Activated CD4-positive, alpha-beta T cell treated with anti-CD3 and anti-CD28 coated beads for 36 hours (primary cell): ENCODE results near the gene B4GALT4. TPM values are rescaled to one million over a fixed set of nuclear protein-coding genes. Genes with fewer than 3 reads are reported as not detected.

Source experiments
- ATAC-seq: fragments of 200-7000 bp; cut with Tn5 transposase; one replicate; pipeline ENCODE4 v1.10.0; 2021; ENCODE audit warnings: mild to moderate bottlenecking, moderate library complexity
- CTCF ChIA-PET: fragments of 350-600 bp; sonication (Branson Sonifier 250); formaldehyde crosslinking; loops from one replicate; lab custom pipeline; 2021; ENCODE audit warnings: antibody characterized with exemption; lab: Charles Lee
- POLR2A ChIA-PET: fragments of 350-600 bp; sonication (Branson Sonifier 250); formaldehyde crosslinking; loops from one replicate; lab custom pipeline; 2021; ENCODE audit warnings: antibody characterized with exemption, inconsistent platforms; lab: Charles Lee
- DNase-seq: peaks from one replicate; pipeline ENCODE4 v3.0.0-alpha.2; 2020
- H3K27ac Mint-ChIP-seq: one replicate; pipeline ENCODE4 v1.8.0; 2021; ENCODE audit warnings: mixed read lengths
- H3K27me3 Mint-ChIP-seq: one replicate; pipeline ENCODE4 v1.8.0; 2021; ENCODE audit warnings: mixed read lengths
- H3K36me3 Mint-ChIP-seq: one replicate; pipeline ENCODE4 v1.8.0; 2021; ENCODE audit warnings: low read depth, mixed read lengths
- H3K4me1 Mint-ChIP-seq: one replicate; pipeline ENCODE4 v1.8.0; 2021; ENCODE audit warnings: mixed read lengths
- H3K4me3 Mint-ChIP-seq: one replicate; pipeline ENCODE4 v1.8.0; 2021; ENCODE audit warnings: mild to moderate bottlenecking, moderate library complexity, mixed read lengths
- H3K9me3 Mint-ChIP-seq: one replicate; pipeline ENCODE4 v1.8.0; 2021; ENCODE audit warnings: low read depth, mixed read lengths
- intact Hi-C, 2 experiments: fragments of 100-400 bp; cut with DNase I in 1 of 2; cut with micrococcal nuclease in 1 of 2; formaldehyde crosslinking; loops; one replicate each; pipeline versions ENCODE4 v1.14.2 to v1.15.1; 2022 to 2024; cut with DNase I, micrococcal nuclease
- total RNA-seq, 2 experiments: library from RNA; stranded (reverse); gene quantifications; one replicate each; pipeline ENCODE4 v1.2.3, GENCODE V29; 2021

B4GALT4 gene
- total RNA-seq, 2 experiments from 2014 or later = 16.6 to 16.7 TPM

DNA sequence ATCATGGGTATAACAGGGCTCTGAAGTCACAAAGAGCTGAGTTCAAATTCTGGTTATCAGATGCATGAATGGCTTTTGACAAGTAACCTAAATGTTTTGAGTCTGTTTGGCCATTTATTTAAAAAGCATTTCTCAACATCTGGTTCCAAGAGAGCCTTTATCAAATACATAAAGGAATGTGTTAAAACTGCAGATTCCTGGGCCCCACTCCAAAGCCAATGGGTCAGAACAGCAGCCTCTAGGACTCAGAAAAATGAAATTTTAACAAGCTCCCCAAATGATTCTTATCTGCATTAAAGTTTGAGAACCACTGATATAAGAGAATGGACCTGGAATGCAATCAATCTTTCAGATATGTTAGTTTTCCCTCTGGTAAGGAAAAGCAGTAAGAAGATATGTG lies 3.4 kb downstream of the B4GALT4 start:
- Mint-ChIP-seq H3K4me1 (peaks cover 67% of the 10 kb centered on the region), H3K9me3 (no peaks in the 10 kb centered on the region), H3K27ac (peak overlapping the region; percentile 37), H3K4me3 (no peak overlapping the region), H3K36me3 (peaks cover 38% of the 10 kb centered on the region), H3K27me3 (no peaks in the 10 kb centered on the region)
- ATAC-seq (no peak), DNase-seq (no peak)
- ChIA-PET CTCF (interaction anchor here (0.7 to 1.2 kb wide), 6 partner anchors 10 to 115 kb away, joined by 3 to 4 read pairs (median 3); no protein-coding TSS in a partner anchor), POLR2A (no interaction called here)
- intact Hi-C loops = loop anchor here in 1 of 2 experiments (10.0 kb wide), 1 partner anchor 202 kb away; the partner anchor contains the start of gene IGSF11

DNA sequence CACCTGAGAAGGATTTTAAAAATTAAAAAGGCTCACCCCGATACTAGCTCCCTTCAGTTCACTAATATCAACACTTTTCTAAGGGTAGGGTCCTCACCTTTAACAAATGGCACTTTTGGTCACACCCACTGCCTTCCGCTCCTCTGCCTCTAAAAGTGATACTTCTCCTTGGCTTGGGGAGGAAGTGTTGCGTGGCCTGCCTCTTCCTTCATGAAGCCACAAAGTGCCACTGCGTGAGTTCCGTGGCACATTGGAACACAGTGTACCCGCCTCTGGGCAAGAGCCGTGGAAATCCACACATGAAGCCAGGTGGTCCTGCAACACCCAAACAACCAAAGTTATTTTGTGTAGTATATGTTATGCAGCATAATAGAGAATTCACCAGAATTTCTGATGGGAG lies 3.9 kb downstream of the B4GALT4 start:
- intact Hi-C loops = loop anchor here in 1 of 2 experiments (10.0 kb wide), 1 partner anchor 202 kb away; the partner anchor contains the start of gene IGSF11
- Mint-ChIP-seq H3K4me1 (peaks cover 71% of the 10 kb centered on the region), H3K9me3 (no peaks in the 10 kb centered on the region), H3K27ac (peak overlapping the region; percentile 43), H3K4me3 (no peak overlapping the region), H3K36me3 (peaks cover 41% of the 10 kb centered on the region), H3K27me3 (no peaks in the 10 kb centered on the region)
- ATAC-seq (no peak), DNase-seq (no peak)
- POLR2A ChIA-PET = interaction anchor here (0.7 kb wide), 1 partner anchor 115 kb away, joined by 3 read pairs; no protein-coding TSS in a partner anchor
- CTCF ChIA-PET = interaction anchor here (0.7 to 1.2 kb wide), 5 partner anchors 9 to 116 kb away, joined by 3 to 4 read pairs (median 3); no protein-coding TSS in a partner anchor

DNA sequence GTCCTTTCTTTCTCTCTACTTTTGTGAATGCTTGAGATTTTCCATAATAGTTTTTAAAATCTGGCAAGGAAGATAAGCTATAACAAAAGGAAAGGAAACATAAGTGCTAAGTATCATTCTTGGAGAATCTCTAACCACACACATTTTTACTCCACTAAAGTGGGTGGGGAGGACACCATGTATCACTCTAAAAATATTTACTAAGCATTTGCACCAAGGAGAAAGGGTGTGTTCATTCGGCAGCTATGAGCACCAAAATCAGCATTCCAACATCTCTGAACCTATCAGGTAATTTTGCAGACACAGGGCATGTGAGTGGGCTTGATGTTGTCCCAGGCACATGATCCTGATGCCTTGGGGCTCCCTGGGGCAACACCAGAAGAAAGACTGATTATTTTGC lies 5.5 kb downstream of the B4GALT4 start:
- H3K36me3 Mint-ChIP-seq = peaks cover 52% of the 10 kb centered on the region

DNA sequence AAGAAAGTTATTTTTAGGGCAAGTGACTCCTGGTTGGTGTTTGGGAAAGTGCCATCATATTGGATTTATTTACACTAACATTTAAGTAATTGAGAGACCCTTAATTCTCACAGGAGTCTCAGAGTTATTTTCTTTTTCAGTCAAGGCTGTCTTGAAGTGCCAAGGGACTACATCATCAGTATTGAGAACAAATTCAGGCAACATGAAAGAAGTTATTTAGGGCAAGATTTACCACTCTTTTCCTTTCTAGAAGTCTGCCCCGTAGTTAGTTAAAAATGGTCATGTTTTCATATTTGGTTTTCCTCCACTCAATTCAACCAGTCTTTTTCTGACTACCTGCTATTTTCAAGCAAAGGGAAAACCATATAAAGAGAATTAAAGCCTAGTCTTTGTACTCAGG lies 6.1 kb downstream of the B4GALT4 start:
- ATAC-seq (peak; percentile 15), DNase-seq (no peak)
- Mint-ChIP-seq H3K36me3 (peaks cover 54% of the 10 kb centered on the region), H3K4me3 (no peak overlapping the region), H3K27ac (peak overlapping the region; percentile 70), H3K27me3 (no peaks in the 10 kb centered on the region), H3K9me3 (no peaks in the 10 kb centered on the region), H3K4me1 (peaks cover 77% of the 10 kb centered on the region)
- intact Hi-C loops = loop anchor here in 1 of 2 experiments (10.0 kb wide), 1 partner anchor 200 kb away; the partner anchor contains the start of gene IGSF11
- ChIA-PET CTCF (no interaction called here), POLR2A (no interaction called here)

More for the DNA sequence above, 5.5 kb downstream of the B4GALT4 start:
- ATAC-seq (no peak), DNase-seq (no peak)
- H3K27ac Mint-ChIP-seq = peak overlapping the region; percentile 70
- ChIA-PET CTCF (no interaction called here), POLR2A (no interaction called here)
- no peaks in the 10 kb centered on the region for H3K27me3 Mint-ChIP-seq
- no peak overlapping the region for H3K4me3 Mint-ChIP-seq
- H3K9me3 Mint-ChIP-seq = no peaks in the 10 kb centered on the region
- H3K4me1 Mint-ChIP-seq = peaks cover 80% of the 10 kb centered on the region
- intact Hi-C loops = loop anchor here in 1 of 2 experiments (10.0 kb wide), 1 partner anchor 200 kb away; the partner anchor contains the start of gene IGSF11

DNA sequence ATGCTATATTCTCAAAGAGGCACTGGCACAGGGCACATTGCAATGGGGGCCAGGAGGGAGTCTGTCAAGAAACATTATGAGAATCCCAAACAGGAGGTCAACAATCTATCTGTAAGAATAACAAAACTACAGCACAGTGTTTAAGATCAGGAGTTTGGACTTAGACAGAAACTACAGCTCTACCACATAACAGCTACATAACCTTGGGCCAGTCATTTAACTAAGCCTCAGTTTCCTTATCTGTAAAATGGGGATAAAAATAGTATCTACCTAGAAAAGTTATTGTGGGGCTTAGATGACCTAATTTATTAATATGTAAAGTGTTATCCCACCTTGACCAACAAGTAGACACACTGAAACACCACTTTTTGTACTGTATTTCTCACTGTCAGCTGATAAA lies 9.9 kb downstream of the B4GALT4 start:
- ATAC-seq = no peak
- CTCF ChIA-PET = interaction anchor here (1.0 to 3.5 kb wide), 2 partner anchors 10 to 349 kb away, joined by 3 to 18 read pairs; partner anchors contain the start of gene B4GALT4
- Mint-ChIP-seq H3K27me3 (no peaks in the 10 kb centered on the region), H3K27ac (no peak overlapping the region), H3K4me1 (peaks cover 69% of the 10 kb centered on the region), H3K9me3 (no peaks in the 10 kb centered on the region), H3K36me3 (peaks cover 69% of the 10 kb centered on the region), H3K4me3 (no peak overlapping the region)
- intact Hi-C loops = loop anchor here in 1 of 2 experiments (10.0 kb wide), 1 partner anchor 196 kb away; the partner anchor contains the start of gene IGSF11
- no peak for DNase-seq
- POLR2A ChIA-PET = no interaction called here

DNA sequence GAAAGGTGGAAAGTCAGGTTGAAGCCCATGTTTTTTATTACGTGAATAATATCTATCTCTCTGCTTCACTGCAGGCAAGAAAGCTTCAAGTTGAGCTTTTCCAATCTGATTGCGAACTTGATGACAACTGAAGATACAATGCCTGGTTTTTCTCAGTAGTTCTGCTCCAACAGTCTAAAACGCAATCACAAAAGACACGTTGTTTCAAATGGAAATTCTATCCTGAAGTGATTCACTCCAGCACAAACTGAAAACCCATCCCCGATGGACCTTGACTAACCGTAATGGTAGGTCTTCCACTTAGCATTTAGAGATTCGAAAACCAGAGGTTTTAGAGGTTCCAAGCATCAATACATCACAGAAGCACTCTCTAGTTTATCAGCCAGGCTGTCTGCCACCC lies 10.6 kb downstream of the B4GALT4 start:
- Mint-ChIP-seq H3K36me3 (peaks cover 63% of the 10 kb centered on the region), H3K4me3 (no peak overlapping the region), H3K4me1 (peaks cover 62% of the 10 kb centered on the region), H3K27me3 (no peaks in the 10 kb centered on the region), H3K9me3 (no peaks in the 10 kb centered on the region), H3K27ac (no peak overlapping the region)
- DNase-seq (no peak), ATAC-seq (no peak)
- intact Hi-C loops = loop anchor here in 1 of 2 experiments (10.0 kb wide), 1 partner anchor 195 kb away; the partner anchor contains the start of gene IGSF11
- ChIA-PET CTCF (interaction anchor here (1.0 to 3.5 kb wide), 2 partner anchors 11 to 348 kb away, joined by 3 to 18 read pairs; partner anchors contain the start of gene B4GALT4), POLR2A (no interaction called here)

DNA sequence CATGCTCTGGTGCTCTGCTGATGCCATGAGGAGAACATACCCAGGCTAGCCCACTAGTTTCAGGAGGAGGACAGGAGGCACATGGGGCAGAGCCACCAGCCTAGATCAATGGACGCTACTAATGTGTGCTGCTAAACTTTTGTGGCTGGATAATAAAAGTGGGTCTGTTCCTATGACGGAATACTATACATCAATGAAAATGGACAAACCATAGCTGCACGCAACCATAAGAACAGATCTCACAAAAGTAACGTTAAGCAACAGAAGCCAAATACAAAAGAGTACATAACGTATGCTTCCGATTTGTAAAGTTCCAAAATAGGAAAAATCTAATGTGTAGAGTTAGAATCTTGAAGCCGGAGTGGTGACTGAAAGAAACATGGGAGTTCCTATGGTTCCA lies 11.5 kb downstream of the B4GALT4 start:
- no peak overlapping the region for H3K27ac Mint-ChIP-seq
- intact Hi-C loops = no loop called here

DNA sequence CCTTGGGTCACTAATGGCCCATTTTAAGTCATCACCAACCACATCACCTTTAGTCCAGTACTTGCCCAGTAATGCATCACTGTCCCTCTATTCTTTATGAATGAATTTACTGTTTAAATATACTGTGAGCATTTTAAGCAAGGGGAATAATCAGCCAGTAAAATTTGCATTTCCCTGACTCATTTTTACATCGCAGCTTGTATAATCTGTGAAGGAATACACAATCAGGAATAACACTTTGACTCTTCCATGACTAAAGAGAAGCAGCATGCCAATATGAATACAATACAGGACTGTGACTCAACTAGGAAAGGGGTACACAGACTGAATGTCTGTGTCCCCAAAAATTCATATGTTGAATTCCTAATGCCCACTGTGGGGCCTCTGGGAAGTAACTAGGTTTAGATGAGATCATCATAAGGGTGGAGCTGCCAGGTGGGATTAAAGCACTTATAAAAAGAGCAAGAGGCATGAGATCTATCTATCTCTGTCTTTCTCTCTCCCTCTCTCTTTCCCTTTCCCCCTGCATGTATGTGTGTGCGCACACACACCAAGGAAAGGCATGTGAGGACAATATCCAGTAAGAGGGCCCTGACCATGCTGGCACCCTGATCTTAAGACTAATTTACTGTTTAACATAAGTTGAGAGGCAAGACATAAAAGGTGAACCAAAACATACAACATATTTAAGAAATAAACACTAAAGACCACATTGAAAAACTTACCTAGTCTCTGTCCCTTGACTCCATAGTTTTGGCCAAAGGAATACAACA lies 12.1 kb downstream of the B4GALT4 start:
- Mint-ChIP-seq H3K27me3 (no peaks in the 10 kb centered on the region), H3K4me1 (peaks cover 57% of the 10 kb centered on the region), H3K9me3 (no peaks in the 10 kb centered on the region), H3K27ac (no peak overlapping the region), H3K4me3 (no peak overlapping the region), H3K36me3 (peaks cover 61% of the 10 kb centered on the region)
- ATAC-seq (peak; percentile 67), DNase-seq (no peak)
- ChIA-PET POLR2A (no interaction called here), CTCF (interaction anchor here (0.6 to 3.5 kb wide), 2 partner anchors 12 kb away, joined by 3 to 18 read pairs; partner anchors contain the start of gene B4GALT4)
- intact Hi-C loops = no loop called here

More for the DNA sequence above, 11.5 kb downstream of the B4GALT4 start:
- Mint-ChIP-seq H3K9me3 (no peaks in the 10 kb centered on the region), H3K36me3 (peaks cover 58% of the 10 kb centered on the region), H3K4me3 (no peak overlapping the region), H3K27me3 (no peaks in the 10 kb centered on the region), H3K4me1 (peaks cover 56% of the 10 kb centered on the region)
- ATAC-seq (no peak), DNase-seq (no peak)
- CTCF ChIA-PET = interaction anchor here (3.5 kb wide), 1 partner anchor 11 kb away, joined by 18 read pairs; the partner anchor contains the start of gene B4GALT4
- POLR2A ChIA-PET = no interaction called here

DNA sequence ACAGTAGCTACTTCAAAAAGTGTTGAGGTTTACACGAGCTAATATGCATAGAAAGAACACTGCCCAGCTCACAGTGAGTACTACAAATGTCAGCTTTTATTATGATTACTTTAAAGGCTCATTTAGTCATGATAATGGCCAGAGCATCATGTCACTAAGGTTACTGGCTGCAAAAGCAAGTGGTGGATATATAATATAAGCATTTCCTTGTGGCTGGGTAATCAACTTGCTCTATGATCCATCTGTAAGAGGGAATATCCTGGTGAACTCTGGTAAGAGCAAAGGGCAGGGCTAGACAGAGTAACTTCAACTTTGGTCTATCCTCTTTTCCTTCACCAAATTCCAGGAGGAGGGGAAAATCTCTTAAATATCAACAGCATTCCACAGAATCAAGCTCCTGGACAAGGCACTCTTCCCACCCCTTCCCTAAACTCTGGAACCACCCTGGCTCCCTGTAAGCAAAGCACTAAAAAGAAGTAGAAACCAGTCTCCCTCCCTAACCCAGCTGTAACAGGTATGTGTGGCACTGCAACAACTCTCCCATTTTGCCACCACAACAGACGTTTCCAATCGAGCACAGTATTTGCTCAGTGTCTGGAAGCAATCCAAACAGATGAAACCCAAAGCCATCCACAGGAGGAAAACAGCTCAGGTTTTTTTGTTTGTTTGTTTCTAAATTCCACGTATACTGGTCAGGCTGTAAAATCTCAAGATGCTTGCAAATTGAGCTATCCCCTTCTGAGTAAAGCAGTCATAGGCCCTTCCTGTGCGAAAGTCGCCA lies 13.4 kb downstream of the B4GALT4 start:
- H3K27me3 Mint-ChIP-seq = no peaks in the 10 kb centered on the region
- no peak overlapping the region for H3K27ac Mint-ChIP-seq
- no peak overlapping the region for H3K4me3 Mint-ChIP-seq
- no peak for DNase-seq
- peaks cover 61% of the 10 kb centered on the region for H3K36me3 Mint-ChIP-seq
- intact Hi-C loops = no loop called here
- ChIA-PET POLR2A (no interaction called here), CTCF (interaction anchor here (0.6 kb wide), 1 partner anchor 10 kb away, joined by 3 read pairs; no protein-coding TSS in a partner anchor)
- no peaks in the 10 kb centered on the region for H3K9me3 Mint-ChIP-seq
- no peak for ATAC-seq
- H3K4me1 Mint-ChIP-seq = peaks cover 59% of the 10 kb centered on the region

DNA sequence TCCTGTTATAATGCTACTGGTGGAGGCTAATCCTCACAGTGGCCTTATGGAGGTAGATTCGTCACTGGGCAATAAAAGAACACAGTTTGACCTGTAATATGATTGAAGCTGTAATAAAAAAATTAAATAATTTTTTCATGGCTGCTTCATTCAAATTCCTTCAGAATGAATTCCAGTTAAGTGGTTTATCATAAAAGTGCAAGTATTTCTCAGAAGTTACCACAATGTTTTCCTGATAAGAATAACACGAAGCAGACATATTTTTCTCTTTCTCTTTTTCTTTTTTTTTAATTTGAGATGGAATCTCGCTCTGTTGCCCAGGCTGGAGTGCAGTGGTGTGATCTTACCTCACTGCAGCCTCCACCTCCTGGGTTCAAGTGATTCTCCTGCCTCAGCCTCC lies 15.6 kb downstream of the B4GALT4 start:
- Mint-ChIP-seq H3K27ac (no peak overlapping the region), H3K4me3 (no peak overlapping the region), H3K27me3 (no peaks in the 10 kb centered on the region), H3K9me3 (no peaks in the 10 kb centered on the region), H3K36me3 (peaks cover 61% of the 10 kb centered on the region), H3K4me1 (peaks cover 61% of the 10 kb centered on the region)
- intact Hi-C loops = no loop called here
- CTCF ChIA-PET = interaction anchor here (0.7 to 4.0 kb wide), 4 partner anchors 15 to 722 kb away, joined by 3 to 15 read pairs (median 4); partner anchors contain the start of gene B4GALT4
- DNase-seq (no peak), ATAC-seq (no peak)
- POLR2A ChIA-PET = no interaction called here
